Measurements from ENCODE around the gene INPP5A. TPM values are rescaled to one million over a fixed set of nuclear protein-coding genes. Genes with fewer than 3 reads are reported as not detected.
A peak's percentile ranks its signal among the peaks of the same experiment; 100 is the strongest.

The INPP5A gene
- total RNA-seq, 1 experiment from 2014 or later: 44.5 TPM

DNA sequence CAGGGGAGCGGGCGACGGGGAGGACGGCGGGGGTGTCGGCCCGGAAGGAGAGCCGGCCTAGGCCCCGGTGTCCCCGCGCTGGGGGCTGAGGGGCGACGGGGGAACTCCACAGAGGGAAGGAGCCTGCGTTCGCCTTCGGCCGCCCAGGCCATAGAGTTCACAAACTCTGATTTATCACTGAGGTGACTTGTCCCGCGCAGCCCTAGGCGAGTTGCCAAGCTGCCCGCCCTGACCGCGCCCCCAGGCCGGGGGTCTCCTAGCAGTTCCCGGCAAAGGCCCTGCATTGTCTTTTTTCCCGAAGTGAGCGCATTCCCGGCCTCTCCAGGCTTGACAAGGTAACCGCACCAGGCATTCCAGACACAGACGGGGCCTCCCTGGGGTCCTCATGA is 251.2 kb downstream of the INPP5A start:
- H3K4me3 Mint-ChIP-seq (ENCODE audit: unreplicated experiment): no peak overlapping the region
- no peak overlapping the region for H3K4me3 ChIP-seq (ENCODE audit: low read depth, low read length)
- ChIA-PET POLR2A (no interaction called here), CTCF (no interaction called here)
- H3K27ac Mint-ChIP-seq (ENCODE audit: unreplicated experiment): no peak overlapping the region
- TF ChIP-seq, protein P1, sequence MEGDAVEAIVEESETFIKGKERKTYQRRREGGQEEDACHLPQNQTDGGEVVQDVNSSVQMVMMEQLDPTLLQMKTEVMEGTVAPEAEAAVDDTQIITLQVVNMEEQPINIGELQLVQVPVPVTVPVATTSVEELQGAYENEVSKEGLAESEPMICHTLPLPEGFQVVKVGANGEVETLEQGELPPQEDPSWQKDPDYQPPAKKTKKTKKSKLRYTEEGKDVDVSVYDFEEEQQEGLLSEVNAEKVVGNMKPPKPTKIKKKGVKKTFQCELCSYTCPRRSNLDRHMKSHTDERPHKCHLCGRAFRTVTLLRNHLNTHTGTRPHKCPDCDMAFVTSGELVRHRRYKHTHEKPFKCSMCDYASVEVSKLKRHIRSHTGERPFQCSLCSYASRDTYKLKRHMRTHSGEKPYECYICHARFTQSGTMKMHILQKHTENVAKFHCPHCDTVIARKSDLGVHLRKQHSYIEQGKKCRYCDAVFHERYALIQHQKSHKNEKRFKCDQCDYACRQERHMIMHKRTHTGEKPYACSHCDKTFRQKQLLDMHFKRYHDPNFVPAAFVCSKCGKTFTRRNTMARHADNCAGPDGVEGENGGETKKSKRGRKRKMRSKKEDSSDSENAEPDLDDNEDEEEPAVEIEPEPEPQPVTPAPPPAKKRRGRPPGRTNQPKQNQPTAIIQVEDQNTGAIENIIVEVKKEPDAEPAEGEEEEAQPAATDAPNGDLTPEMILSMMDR (IDR thresholded peaks at IDR 0.05; ENCODE audit: insufficient read depth in 1 of 2, low read depth in 1 of 2, low read length in 1 of 2, severe bottlenecking in 1 of 2, unreplicated experiment in 1 of 2): no peak
- no TSS peak for BruUV-seq (replicated peaks)
- H3K4me1 ChIP-seq: peaks cover 11% of the 10 kb centered on the region; the same call in 1 of the 2 replicates
- H3K36me3 Mint-ChIP-seq (ENCODE audit: insufficient read depth, unreplicated experiment): peaks cover 11% of the 10 kb centered on the region
- H3K36me3 ChIP-seq (ENCODE audit: control insufficient read depth, insufficient read depth, low read length): no peaks in the 10 kb centered on the region
- no peaks in the 10 kb centered on the region for H3K4me1 Mint-ChIP-seq (ENCODE audit: low read depth, unreplicated experiment)
- no peak for DNase-seq
- H3K27me3 Mint-ChIP-seq (ENCODE audit: insufficient read depth, unreplicated experiment): peaks cover 3% of the 10 kb centered on the region
- intact Hi-C loops (cut with micrococcal nuclease; ENCODE audit: unreplicated experiment): no loop called here
- H3K27me3 ChIP-seq (replicated peaks; ENCODE audit: control insufficient read depth, insufficient read depth, low read length): peaks cover 1% of the 10 kb centered on the region; the same call in 1 of the 2 replicates
- H3K9me3 ChIP-seq: no peaks in the 10 kb centered on the region
- no peaks in the 10 kb centered on the region for H3K9me3 Mint-ChIP-seq (ENCODE audit: unreplicated experiment)

DNA sequence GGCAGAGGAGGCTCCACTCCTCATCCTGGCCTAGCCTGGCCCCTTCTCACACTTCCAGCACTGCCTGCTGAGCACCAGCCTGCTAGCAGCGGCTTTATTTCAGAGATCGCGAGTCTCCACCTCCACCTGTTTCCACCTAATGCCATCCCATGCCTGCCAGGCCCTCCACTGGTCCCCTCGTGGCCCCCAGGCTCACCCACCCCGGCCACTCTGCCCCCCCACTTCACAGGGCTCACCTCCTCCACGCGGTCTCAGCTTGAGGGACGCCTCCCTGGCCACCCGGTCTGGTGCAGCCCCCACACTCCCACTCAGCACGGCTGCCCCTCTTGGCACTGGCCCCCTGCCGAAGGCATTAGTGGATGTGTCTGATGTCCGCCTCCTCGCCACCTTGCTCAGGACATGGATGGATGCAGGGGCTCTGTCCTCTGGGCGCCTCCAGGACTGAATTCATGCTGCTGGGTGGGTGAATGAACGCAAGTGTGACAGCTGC is 252.1 kb downstream of the INPP5A start:
- ChIA-PET POLR2A (no interaction called here), CTCF (interaction anchor here (0.6 kb wide), 1 partner anchor 489 kb away, joined by 3 read pairs; no protein-coding TSS in a partner anchor)
- Mint-ChIP-seq H3K36me3 (ENCODE audit: insufficient read depth, unreplicated experiment) (peaks cover 6% of the 10 kb centered on the region), H3K4me3 (ENCODE audit: unreplicated experiment) (peak overlapping the region; percentile 40), H3K27me3 (ENCODE audit: insufficient read depth, unreplicated experiment) (peaks cover 3% of the 10 kb centered on the region), H3K27ac (ENCODE audit: unreplicated experiment) (no peak overlapping the region), H3K4me1 (ENCODE audit: low read depth, unreplicated experiment) (no peaks in the 10 kb centered on the region), H3K9me3 (ENCODE audit: unreplicated experiment) (no peaks in the 10 kb centered on the region)
- no peaks in the 10 kb centered on the region for H3K36me3 ChIP-seq (ENCODE audit: control insufficient read depth, insufficient read depth, low read length)
- intact Hi-C loops (cut with micrococcal nuclease; ENCODE audit: unreplicated experiment): loop anchor here (5.0 kb wide), 1 partner anchor 137 kb away; no protein-coding TSS in a partner anchor
- BruUV-seq (replicated peaks): no TSS peak
- no peaks in the 10 kb centered on the region for H3K9me3 ChIP-seq
- TF ChIP-seq, protein P1 (IDR thresholded peaks at IDR 0.05; ENCODE audit: insufficient read depth in 1 of 2, low read depth in 1 of 2, low read length in 1 of 2, severe bottlenecking in 1 of 2, unreplicated experiment in 1 of 2): no peak
- peaks cover 11% of the 10 kb centered on the region; the same call in 1 of the 2 replicates for H3K4me1 ChIP-seq
- no peak for DNase-seq
- H3K27me3 ChIP-seq (replicated peaks; ENCODE audit: control insufficient read depth, insufficient read depth, low read length): peaks cover 1% of the 10 kb centered on the region; the same call in 1 of the 2 replicates
- no peak overlapping the region for H3K4me3 ChIP-seq (ENCODE audit: low read depth, low read length)

DNA sequence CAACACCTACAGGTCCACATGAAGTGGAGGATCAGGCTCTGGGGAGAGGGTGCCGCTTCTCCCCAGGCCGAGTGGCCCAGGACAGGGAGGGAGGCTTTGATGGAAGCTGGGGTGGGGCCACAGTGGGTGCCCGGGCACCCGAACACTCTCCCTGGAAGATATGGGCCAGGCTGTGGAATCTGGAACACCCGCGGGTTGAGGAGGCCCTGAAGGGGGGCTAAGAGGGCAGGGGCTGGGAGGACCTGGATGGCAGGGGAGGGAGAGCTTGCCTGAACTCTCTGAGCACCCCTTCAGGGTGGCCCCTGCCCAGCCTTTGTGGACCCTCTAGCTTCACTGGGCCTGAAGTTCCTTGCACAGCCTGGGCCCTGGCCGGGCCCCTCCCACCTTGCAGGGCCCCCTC is 252.9 kb downstream of the INPP5A start:
- intact Hi-C loops (cut with micrococcal nuclease; ENCODE audit: unreplicated experiment): loop anchor here (5.0 kb wide), 1 partner anchor 138 kb away; no protein-coding TSS in a partner anchor
- H3K27me3 ChIP-seq (replicated peaks; ENCODE audit: control insufficient read depth, insufficient read depth, low read length): peaks cover 1% of the 10 kb centered on the region; the same call in 1 of the 2 replicates

More for the DNA sequence above, 252.9 kb downstream of the INPP5A start:
- ChIA-PET CTCF (no interaction called here), POLR2A (no interaction called here)
- no peak for DNase-seq
- no peak overlapping the region for H3K4me3 Mint-ChIP-seq (ENCODE audit: unreplicated experiment)
- no peaks in the 10 kb centered on the region for H3K9me3 Mint-ChIP-seq (ENCODE audit: unreplicated experiment)
- Histone ChIP-seq H3K9me3 (no peaks in the 10 kb centered on the region), H3K36me3 (ENCODE audit: control insufficient read depth, insufficient read depth, low read length) (no peaks in the 10 kb centered on the region), H3K4me3 (ENCODE audit: low read depth, low read length) (no peak overlapping the region), H3K4me1 (peaks cover 11% of the 10 kb centered on the region; the same call in 1 of the 2 replicates)
- H3K4me1 Mint-ChIP-seq (ENCODE audit: low read depth, unreplicated experiment): no peaks in the 10 kb centered on the region
- TF ChIP-seq, protein P1 (IDR thresholded peaks at IDR 0.05; ENCODE audit: insufficient read depth in 1 of 2, low read depth in 1 of 2, low read length in 1 of 2, severe bottlenecking in 1 of 2, unreplicated experiment in 1 of 2): no peak
- no TSS peak for BruUV-seq (replicated peaks)
- H3K36me3 Mint-ChIP-seq (ENCODE audit: insufficient read depth, unreplicated experiment): peaks cover 6% of the 10 kb centered on the region
- H3K27me3 Mint-ChIP-seq (ENCODE audit: insufficient read depth, unreplicated experiment): peaks cover 3% of the 10 kb centered on the region
- no peak overlapping the region for H3K27ac Mint-ChIP-seq (ENCODE audit: unreplicated experiment)
